Mesenchymal stem cell (in vitro differentiated cells and primary cell): ENCODE results near the gene ADAM22.
A peak's percentile ranks its signal among the peaks of the same experiment; 100 is the strongest.

Experiments used
- DNase-seq: peaks from one replicate; pipeline ENCODE4 v3.0.0-alpha.2; 2013
- H2AFZ ChIP-seq: one replicate; pipeline ENCODE4 v1.6.1; 2013; ENCODE audit warnings: low read depth, mild to moderate bottlenecking, control low read depth, inconsistent platforms, low read length, moderate library complexity
- H2AK5ac ChIP-seq: 2 replicates; pipeline ENCODE4 v1.6.1; 2013; ENCODE audit warnings: low read length, moderate library complexity, mild to moderate bottlenecking, inconsistent platforms; ENCODE audit not compliant: severe bottlenecking
- H2BK120ac ChIP-seq: one replicate; pipeline ENCODE4 v1.6.1; 2013; ENCODE audit warnings: low read depth, mild to moderate bottlenecking, inconsistent platforms, low read length, moderate library complexity
- H2BK12ac ChIP-seq, 2 experiments: one replicate each; pipeline ENCODE4 v1.6.1; 2013; ENCODE audit warnings: inconsistent platforms in 2 of 2, low read length in 2 of 2, mild to moderate bottlenecking in 2 of 2, moderate library complexity in 2 of 2, control low read depth in 1 of 2
- H2BK15ac ChIP-seq: one replicate; pipeline ENCODE4 v1.6.1; 2013; ENCODE audit warnings: mild to moderate bottlenecking, low read depth, inconsistent platforms; ENCODE audit not compliant: poor library complexity, severe bottlenecking
- H2BK5ac ChIP-seq: 2 replicates; pipeline ENCODE4 v1.6.1; 2013; ENCODE audit warnings: low read depth, mild to moderate bottlenecking, low read length, control low read depth, inconsistent platforms; ENCODE audit not compliant: poor library complexity, severe bottlenecking
- H3K14ac ChIP-seq, 2 experiments: one replicate each; pipeline ENCODE4 v1.6.1; 2013; ENCODE audit warnings: inconsistent platforms in 2 of 2, low read length in 2 of 2, control low read depth in 1 of 2, mild to moderate bottlenecking in 1 of 2, moderate library complexity in 1 of 2
- H3K18ac ChIP-seq, 2 experiments: one replicate each; pipeline ENCODE4 v1.6.1; 2013; ENCODE audit warnings: inconsistent platforms in 2 of 2, low read length in 2 of 2, control low read depth in 1 of 2, low read depth in 1 of 2, mild to moderate bottlenecking in 1 of 2
- H3K23ac ChIP-seq, 2 experiments: one replicate each; pipeline ENCODE4 v1.6.1; 2013; ENCODE audit warnings: inconsistent platforms in 2 of 2, low read length in 2 of 2, mild to moderate bottlenecking in 2 of 2, moderate library complexity in 2 of 2, control low read depth in 1 of 2
- H3K27ac ChIP-seq: 2 replicates; pipeline ENCODE4 v1.5.1; 2013; ENCODE audit warnings: mild to moderate bottlenecking, moderate library complexity, low read length, control low read depth, inconsistent platforms; ENCODE audit not compliant: poor library complexity, severe bottlenecking
- H3K27me3 ChIP-seq, 2 experiments: 2 replicates each; pipeline versions ENCODE4 v1.6.1 to v1.7.0; 2013; ENCODE audit warnings: low read length in 2 of 2, mild to moderate bottlenecking in 2 of 2, moderate library complexity in 2 of 2, control low read depth in 1 of 2, inconsistent platforms in 1 of 2; ENCODE audit not compliant: control insufficient read depth in 1 of 2, insufficient read depth in 1 of 2
- H3K36me3 ChIP-seq, 2 experiments: 2 replicates each; pipeline versions ENCODE4 v1.6.1 to v1.7.0; 2013; ENCODE audit warnings: low read length in 2 of 2, control low read depth in 1 of 2, inconsistent platforms in 1 of 2, low read depth in 1 of 2, mild to moderate bottlenecking in 1 of 2; ENCODE audit not compliant: insufficient read depth in 2 of 2, control insufficient read depth in 1 of 2
- H3K4ac ChIP-seq, 2 experiments: one replicate each; pipeline ENCODE4 v1.6.1; 2013; ENCODE audit warnings: inconsistent platforms in 2 of 2, low read length in 2 of 2, mild to moderate bottlenecking in 2 of 2, moderate library complexity in 2 of 2, control low read depth in 1 of 2, low read depth in 1 of 2
- H3K4me1 ChIP-seq: 2 replicates; pipeline ENCODE4 v1.6.1; 2013; ENCODE audit warnings: low read depth, low read length, control low read depth; ENCODE audit not compliant: control insufficient read depth, insufficient read depth
- H3K4me2 ChIP-seq: 2 replicates; pipeline ENCODE4 v1.6.1; 2013; ENCODE audit warnings: low read length, mild to moderate bottlenecking, inconsistent platforms; ENCODE audit not compliant: poor library complexity, severe bottlenecking
- H3K4me3 ChIP-seq, 2 experiments: 2 replicates each; pipeline versions ENCODE4 v1.5.1 to v1.7.0; 2013; ENCODE audit warnings: low read length in 2 of 2, mild to moderate bottlenecking in 2 of 2, control low read depth in 1 of 2, low read depth in 1 of 2; ENCODE audit not compliant: insufficient read depth in 1 of 2
- H3K79me1 ChIP-seq: replicated peaks from 2 replicates; pipeline ENCODE4 v1.6.1; 2013; ENCODE audit warnings: mild to moderate bottlenecking, control low read depth, low read length, inconsistent platforms; ENCODE audit not compliant: poor library complexity, severe bottlenecking
- H3K9ac ChIP-seq: 2 replicates; pipeline ENCODE4 v1.7.0; 2013; ENCODE audit warnings: mild to moderate bottlenecking, low read length, moderate library complexity
- H3K9me3 ChIP-seq: 2 replicates; pipeline ENCODE4 v1.7.0; 2013; ENCODE audit warnings: mild to moderate bottlenecking, low read length; ENCODE audit not compliant: control insufficient read depth
- H4K8ac ChIP-seq: one replicate; pipeline ENCODE4 v1.6.1; 2013; ENCODE audit warnings: inconsistent platforms, mild to moderate bottlenecking, low read length, moderate library complexity
- H4K91ac ChIP-seq: one replicate; pipeline ENCODE4 v1.6.1; 2013; ENCODE audit warnings: mild to moderate bottlenecking, low read length, inconsistent platforms
- WGBS: methylation state at CpG from one replicate; pipeline ENCODE4 v1.1.7; 2013; ENCODE audit warnings: mixed read lengths; 5-methylcytosine and 5-hydroxymethylcytosine counted together

ADAM22 gene

DNA sequence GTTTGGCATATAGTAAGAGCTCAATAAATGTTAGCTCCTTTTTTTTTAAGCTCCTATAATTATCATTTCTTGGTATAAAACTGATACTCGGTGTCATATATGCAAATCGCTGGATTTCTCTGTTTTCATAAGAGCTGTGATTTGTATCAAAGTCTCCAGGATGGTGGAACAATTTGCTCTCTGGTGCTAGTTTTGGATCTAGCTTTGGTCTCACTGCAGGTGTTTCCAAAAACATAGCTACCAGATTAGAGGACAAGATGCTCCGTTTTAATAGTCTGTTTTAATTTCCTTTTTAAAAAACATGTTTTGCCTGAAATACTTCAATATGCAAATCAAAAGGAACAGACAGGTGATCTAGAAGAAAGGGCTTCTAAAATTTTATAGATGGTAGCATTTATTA lies 25.3 kb downstream of the ADAM22 start:
- 94% methylated on average over 2 of the region's 3 CpGs for WGBS
- Histone ChIP-seq H4K91ac (no peak overlapping the region), H3K23ac (no peak overlapping the region), H3K14ac (no peak overlapping the region), H2AFZ (no peak overlapping the region), H3K4ac (no peak overlapping the region), H2BK12ac (no peak overlapping the region), H3K4me2 (no peak overlapping the region), H3K4me3 (no peak overlapping the region), H2BK5ac (no peak overlapping the region), H3K27ac (no peak overlapping the region), H2BK120ac (no peak overlapping the region), H2BK15ac (no peak overlapping the region), H3K79me1 (no peaks in the 10 kb centered on the region), H3K18ac (no peak overlapping the region), H3K9ac (no peak overlapping the region), H3K4me1 (no peaks in the 10 kb centered on the region), H3K36me3 (no peaks in the 10 kb centered on the region), H3K27me3 (no peaks in the 10 kb centered on the region), H2AK5ac (no peak overlapping the region), H3K9me3 (no peaks in the 10 kb centered on the region), H4K8ac (no peak overlapping the region)
- no peak for DNase-seq

GRCh38 chr7:87960239-87960638 lies 26.2 kb downstream of the ADAM22 start:
- Histone ChIP-seq H2BK12ac (no peak overlapping the region), H3K14ac (no peak overlapping the region), H3K4ac (no peak overlapping the region), H3K18ac (no peak overlapping the region), H3K4me2 (no peak overlapping the region), H3K9ac (no peak overlapping the region), H2BK15ac (no peak overlapping the region), H2AK5ac (no peak overlapping the region), H2AFZ (no peak overlapping the region), H2BK120ac (no peak overlapping the region), H3K27ac (no peak overlapping the region), H3K9me3 (no peaks in the 10 kb centered on the region), H4K91ac (no peak overlapping the region), H3K36me3 (no peaks in the 10 kb centered on the region), H3K79me1 (no peaks in the 10 kb centered on the region), H4K8ac (no peak overlapping the region), H3K4me1 (no peaks in the 10 kb centered on the region), H3K27me3 (no peaks in the 10 kb centered on the region), H2BK5ac (no peak overlapping the region), H3K23ac (no peak overlapping the region), H3K4me3 (no peak overlapping the region)
- peak; percentile 16 for DNase-seq
- no CpG with 5 or more reads among the region's 1 CpG for WGBS

GRCh38 chr7:87961754-87962153 lies 27.7 kb downstream of the ADAM22 start:
- no CpG with 5 or more reads among the region's 1 CpG for WGBS
- no peak overlapping the region for H2AK5ac ChIP-seq
- no peak overlapping the region for H2AFZ ChIP-seq
- no peaks in the 10 kb centered on the region for H3K9me3 ChIP-seq
- H3K18ac ChIP-seq = no peak overlapping the region
- H3K79me1 ChIP-seq = no peaks in the 10 kb centered on the region
- H3K23ac ChIP-seq = no peak overlapping the region
- H2BK12ac ChIP-seq = no peak overlapping the region
- no peak overlapping the region for H3K14ac ChIP-seq
- no peak overlapping the region for H2BK15ac ChIP-seq
- no peak overlapping the region for H3K4me3 ChIP-seq
- no peak overlapping the region for H2BK120ac ChIP-seq
- H3K4ac ChIP-seq = no peak overlapping the region
- H2BK5ac ChIP-seq = no peak overlapping the region
- no peak overlapping the region for H4K8ac ChIP-seq
- H3K27ac ChIP-seq = no peak overlapping the region
- no peak overlapping the region for H3K9ac ChIP-seq
- H3K4me1 ChIP-seq = no peaks in the 10 kb centered on the region
- no peak for DNase-seq
- no peaks in the 10 kb centered on the region for H3K36me3 ChIP-seq
- H4K91ac ChIP-seq = no peak overlapping the region
- H3K4me2 ChIP-seq = no peak overlapping the region
- H3K27me3 ChIP-seq = no peaks in the 10 kb centered on the region

GRCh38 chr7:87966271-87966670 lies 32.2 kb downstream of the ADAM22 start:
- H3K27ac ChIP-seq = no peak overlapping the region
- H3K9ac ChIP-seq = no peak overlapping the region

More at GRCh38 chr7:87966271-87966670, 32.2 kb downstream of the ADAM22 start:
- no peak overlapping the region for H2AK5ac ChIP-seq
- no peak overlapping the region for H3K14ac ChIP-seq
- H3K4me3 ChIP-seq = no peak overlapping the region
- H4K91ac ChIP-seq = no peak overlapping the region
- no peak overlapping the region for H3K4ac ChIP-seq
- H3K4me2 ChIP-seq = no peak overlapping the region
- no peaks in the 10 kb centered on the region for H3K36me3 ChIP-seq
- H3K23ac ChIP-seq = no peak overlapping the region
- H3K4me1 ChIP-seq = no peaks in the 10 kb centered on the region
- H2BK120ac ChIP-seq = no peak overlapping the region
- no peak overlapping the region for H2BK12ac ChIP-seq
- H4K8ac ChIP-seq = no peak overlapping the region
- no peak overlapping the region for H2BK5ac ChIP-seq
- H3K18ac ChIP-seq = no peak overlapping the region
- no peak overlapping the region for H2AFZ ChIP-seq
- H2BK15ac ChIP-seq = no peak overlapping the region
- no peaks in the 10 kb centered on the region for H3K79me1 ChIP-seq
- no peaks in the 10 kb centered on the region for H3K27me3 ChIP-seq
- WGBS = 100% methylated on average over 1 of the region's 2 CpGs
- no peak for DNase-seq
- no peaks in the 10 kb centered on the region for H3K9me3 ChIP-seq
